B cell (primary cell): ENCODE results near the gene MFN2.

Source experiments
- EZH2 ChIP-seq: IDR thresholded peaks from 2 replicates; pipeline ENCODE4 v1.6.1; 2012; ENCODE audit warnings: borderline replicate concordance, low read depth, mild to moderate bottlenecking, moderate library complexity, low read length; ENCODE audit not compliant: insufficient read depth, poor library complexity, severe bottlenecking
- TF ChIP-seq, protein P1 (sequence below): fragments of 200-600 bp; IDR thresholded peaks from one replicate; pipeline ENCODE4 v1.8.0; 2022; ENCODE audit warnings: antibody characterized with exemption, mild to moderate bottlenecking

DNA sequence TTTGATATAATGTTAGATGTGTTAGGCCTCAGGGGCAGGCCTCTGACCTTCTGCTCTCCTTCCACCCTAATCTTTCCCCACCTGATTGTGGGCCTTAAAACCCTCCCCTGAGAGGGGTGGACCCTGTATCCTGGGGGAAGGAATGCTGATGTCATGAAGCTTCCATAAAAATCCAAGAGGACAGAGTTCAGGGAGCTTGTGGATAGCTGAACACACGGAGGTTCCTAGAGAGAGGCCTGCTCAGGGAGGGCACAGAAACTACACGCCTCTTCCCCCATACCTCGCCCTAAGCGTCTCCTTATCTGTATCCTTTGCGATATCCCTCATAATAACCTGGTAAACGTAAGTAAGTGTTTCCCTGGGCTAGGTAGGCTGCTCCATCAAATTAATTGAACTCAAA is 4.3 kb downstream of the MFN2 start:
- TF ChIP-seq, protein P1, sequence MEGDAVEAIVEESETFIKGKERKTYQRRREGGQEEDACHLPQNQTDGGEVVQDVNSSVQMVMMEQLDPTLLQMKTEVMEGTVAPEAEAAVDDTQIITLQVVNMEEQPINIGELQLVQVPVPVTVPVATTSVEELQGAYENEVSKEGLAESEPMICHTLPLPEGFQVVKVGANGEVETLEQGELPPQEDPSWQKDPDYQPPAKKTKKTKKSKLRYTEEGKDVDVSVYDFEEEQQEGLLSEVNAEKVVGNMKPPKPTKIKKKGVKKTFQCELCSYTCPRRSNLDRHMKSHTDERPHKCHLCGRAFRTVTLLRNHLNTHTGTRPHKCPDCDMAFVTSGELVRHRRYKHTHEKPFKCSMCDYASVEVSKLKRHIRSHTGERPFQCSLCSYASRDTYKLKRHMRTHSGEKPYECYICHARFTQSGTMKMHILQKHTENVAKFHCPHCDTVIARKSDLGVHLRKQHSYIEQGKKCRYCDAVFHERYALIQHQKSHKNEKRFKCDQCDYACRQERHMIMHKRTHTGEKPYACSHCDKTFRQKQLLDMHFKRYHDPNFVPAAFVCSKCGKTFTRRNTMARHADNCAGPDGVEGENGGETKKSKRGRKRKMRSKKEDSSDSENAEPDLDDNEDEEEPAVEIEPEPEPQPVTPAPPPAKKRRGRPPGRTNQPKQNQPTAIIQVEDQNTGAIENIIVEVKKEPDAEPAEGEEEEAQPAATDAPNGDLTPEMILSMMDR: no peak
- no peak for TF ChIP-seq EZH2
